Duodenal mucosa (tissue), 2 donors: ENCODE data around the gene IL1RAPL2.

Experiments
- H3K27ac ChIP-seq: one replicate; pipeline ENCODE4 v1.7.0; 2013; ENCODE audit warnings: low read depth, low read length
- H3K27me3 ChIP-seq, 2 donors: one replicate each; pipeline ENCODE4 v1.7.0; 2013; ENCODE audit warnings: low read length in 2 of 2, control low read depth in 1 of 2; ENCODE audit not compliant: insufficient read depth in 2 of 2, control insufficient read depth in 1 of 2
- H3K36me3 ChIP-seq, 2 donors: one replicate each; pipeline ENCODE4 v1.7.0; 2013; ENCODE audit warnings: low read length in 2 of 2, control low read depth in 1 of 2; ENCODE audit not compliant: insufficient read depth in 2 of 2, control insufficient read depth in 1 of 2
- H3K4me1 ChIP-seq, 2 donors: one replicate each; pipeline ENCODE4 v1.7.0; 2013; ENCODE audit warnings: low read length in 2 of 2, control low read depth in 1 of 2; ENCODE audit not compliant: insufficient read depth in 2 of 2, control insufficient read depth in 1 of 2
- H3K4me3 ChIP-seq, 2 donors: one replicate each; pipeline ENCODE4 v1.7.0; 2013; ENCODE audit warnings: low read length in 2 of 2, low read depth in 1 of 2
- H3K9ac ChIP-seq, 2 donors: one replicate each; pipeline ENCODE4 v1.7.0; 2013; ENCODE audit warnings: low read length in 2 of 2, low read depth in 1 of 2
- H3K9me3 ChIP-seq, 2 donors: one replicate each; pipeline ENCODE4 v1.7.0; 2013; ENCODE audit warnings: low read length in 2 of 2, control low read depth in 1 of 2; ENCODE audit not compliant: control insufficient read depth in 1 of 2

The IL1RAPL2 gene

DNA sequence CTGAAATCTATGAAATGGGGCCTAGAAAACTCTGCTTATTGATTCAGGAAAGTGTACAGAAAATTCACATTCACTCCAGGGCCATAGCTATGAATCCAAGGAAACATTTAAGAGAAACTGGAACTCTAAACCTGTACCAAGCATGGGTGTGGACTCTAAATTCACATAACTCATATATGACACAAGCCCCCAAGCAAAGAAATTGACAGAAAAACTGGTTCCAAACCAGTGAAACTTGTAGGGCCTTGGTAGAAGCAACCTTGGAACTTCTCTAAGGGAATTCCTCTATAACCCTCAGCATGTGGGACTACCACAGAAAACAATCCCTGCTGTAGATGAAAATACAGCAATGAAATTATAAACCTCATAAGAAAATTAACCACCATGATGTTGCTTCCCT, 1149.7 kb downstream of the IL1RAPL2 start:
- no peaks in the 10 kb centered on the region for H3K4me1 ChIP-seq
- H3K4me3 ChIP-seq, result no peak overlapping the region
- H3K27ac ChIP-seq, result no peak overlapping the region
- H3K36me3 ChIP-seq, result no peaks in the 10 kb centered on the region
- no peaks in the 10 kb centered on the region for H3K9me3 ChIP-seq
- H3K9ac ChIP-seq, result no peak overlapping the region
- H3K27me3 ChIP-seq, result no peaks in the 10 kb centered on the region

GRCh38 chrX:105723966-105724735, 1158.2 kb downstream of the IL1RAPL2 start:
- no peaks in the 10 kb centered on the region for H3K36me3 ChIP-seq
- no peaks in the 10 kb centered on the region for H3K27me3 ChIP-seq
- H3K9me3 ChIP-seq, result no peaks in the 10 kb centered on the region
- no peaks in the 10 kb centered on the region for H3K4me1 ChIP-seq
- no peak overlapping the region for H3K27ac ChIP-seq
- H3K9ac ChIP-seq, result no peak overlapping the region
- no peak overlapping the region for H3K4me3 ChIP-seq

DNA sequence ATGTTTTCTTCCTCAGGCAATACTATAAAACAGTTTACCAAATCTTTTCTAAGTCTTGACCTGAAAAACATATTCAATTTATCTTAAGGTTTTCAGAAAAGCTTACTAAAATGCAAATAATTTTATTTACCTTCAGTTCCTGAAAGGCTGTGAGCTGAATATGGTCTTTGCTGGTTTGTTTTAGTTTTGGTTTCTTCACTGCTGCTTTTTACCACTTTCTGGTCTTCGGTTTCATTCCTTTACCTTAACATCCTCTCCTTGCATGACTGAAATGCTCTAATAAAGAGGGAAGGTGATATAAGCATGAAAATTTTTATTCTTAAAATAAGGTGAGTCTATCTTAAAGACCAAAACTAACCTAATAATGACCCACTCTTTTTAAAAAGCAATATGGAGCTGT, 1159.2 kb downstream of the IL1RAPL2 start:
- H3K9ac ChIP-seq, result no peak overlapping the region
- no peaks in the 10 kb centered on the region for H3K4me1 ChIP-seq
- H3K4me3 ChIP-seq, result no peak overlapping the region
- H3K9me3 ChIP-seq, result no peaks in the 10 kb centered on the region
- no peaks in the 10 kb centered on the region for H3K36me3 ChIP-seq
- no peak overlapping the region for H3K27ac ChIP-seq
- H3K27me3 ChIP-seq, result no peaks in the 10 kb centered on the region

DNA sequence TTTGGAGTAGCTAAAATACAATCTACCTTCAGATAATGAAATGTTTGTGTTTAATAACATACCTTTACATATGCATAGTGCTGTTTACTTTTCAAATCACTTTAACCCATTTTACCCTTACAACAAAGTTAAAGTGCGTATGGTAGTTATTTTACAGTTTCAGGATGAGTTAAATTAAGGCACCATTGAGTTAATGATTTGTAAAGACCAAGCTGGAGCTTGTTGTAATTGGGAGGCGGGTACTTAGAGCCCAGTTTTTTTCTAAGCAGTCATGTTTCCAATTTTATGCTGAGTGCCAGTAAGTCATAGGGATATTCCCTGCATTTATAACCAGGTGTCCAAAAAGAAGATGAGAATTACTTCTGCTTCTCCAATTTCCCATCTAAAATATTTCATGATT, 1172.2 kb downstream of the IL1RAPL2 start:
- Histone ChIP-seq H3K27ac (no peak overlapping the region), H3K9ac (no peak overlapping the region), H3K9me3 (no peaks in the 10 kb centered on the region), H3K27me3 (no peaks in the 10 kb centered on the region), H3K36me3 (no peaks in the 10 kb centered on the region), H3K4me1 (no peaks in the 10 kb centered on the region), H3K4me3 (no peak overlapping the region)

GRCh38 chrX:105744291-105744690, 1178.3 kb downstream of the IL1RAPL2 start:
- Histone ChIP-seq H3K9ac (no peak overlapping the region), H3K9me3 (no peaks in the 10 kb centered on the region), H3K4me1 (no peaks in the 10 kb centered on the region), H3K4me3 (no peak overlapping the region), H3K27me3 (no peaks in the 10 kb centered on the region), H3K36me3 (no peaks in the 10 kb centered on the region), H3K27ac (no peak overlapping the region)

- H3K27ac ChIP-seq, result no peak overlapping the region
- H3K36me3 ChIP-seq, result no peaks in the 10 kb centered on the region
- no peak overlapping the region for H3K4me3 ChIP-seq
- no peaks in the 10 kb centered on the region for H3K27me3 ChIP-seq
- no peak overlapping the region for H3K9ac ChIP-seq
- H3K4me1 ChIP-seq, result no peaks in the 10 kb centered on the region
- no peaks in the 10 kb centered on the region for H3K9me3 ChIP-seq
Observed at GRCh38 chrX:105744946-105745345, 1178.9 kb downstream of the IL1RAPL2 start.

- H3K36me3 ChIP-seq, result no peaks in the 10 kb centered on the region
- H3K9ac ChIP-seq, result no peak overlapping the region
- no peak overlapping the region for H3K4me3 ChIP-seq
- no peaks in the 10 kb centered on the region for H3K4me1 ChIP-seq
- H3K27ac ChIP-seq, result no peak overlapping the region
- H3K27me3 ChIP-seq, result no peaks in the 10 kb centered on the region
- no peaks in the 10 kb centered on the region for H3K9me3 ChIP-seq
Observed at GRCh38 chrX:105745863-105746262, 1179.9 kb downstream of the IL1RAPL2 start.

DNA sequence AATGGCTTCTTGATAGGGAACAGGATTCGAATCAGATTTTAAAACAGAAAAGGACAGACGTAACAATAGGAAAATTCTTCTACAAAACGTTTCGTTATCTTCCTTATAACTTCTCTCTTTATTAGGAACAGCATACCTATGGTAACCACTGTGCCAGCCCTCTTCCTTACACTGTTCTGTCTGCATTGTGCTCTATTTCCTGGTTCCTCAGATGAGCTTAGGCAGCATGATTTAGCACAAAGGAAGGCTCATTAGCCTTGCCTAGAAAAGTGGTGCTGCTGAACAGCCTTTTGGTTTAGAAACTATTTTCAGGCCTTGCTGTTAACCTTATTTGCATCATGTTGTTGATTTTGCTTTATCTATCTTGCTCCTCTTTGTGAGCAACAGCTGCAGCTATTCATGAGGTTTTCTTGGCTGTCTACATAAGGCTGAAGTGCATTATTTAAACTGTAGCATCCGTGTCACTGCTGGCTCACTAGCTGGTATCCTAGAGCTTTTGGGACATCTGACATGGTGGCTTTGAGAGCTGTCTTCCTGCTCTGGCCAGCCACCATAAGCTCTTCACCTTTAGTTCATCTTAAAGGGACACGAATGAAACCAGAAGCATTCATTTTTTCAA, 1186.4 kb downstream of the IL1RAPL2 start:
- Histone ChIP-seq H3K36me3 (no peaks in the 10 kb centered on the region), H3K27me3 (no peaks in the 10 kb centered on the region), H3K27ac (no peak overlapping the region), H3K9me3 (no peaks in the 10 kb centered on the region), H3K9ac (no peak overlapping the region), H3K4me1 (no peaks in the 10 kb centered on the region), H3K4me3 (no peak overlapping the region)

- Histone ChIP-seq H3K4me1 (no peaks in the 10 kb centered on the region), H3K36me3 (no peaks in the 10 kb centered on the region), H3K9me3 (no peaks in the 10 kb centered on the region), H3K4me3 (no peak overlapping the region), H3K9ac (no peak overlapping the region), H3K27me3 (no peaks in the 10 kb centered on the region), H3K27ac (no peak overlapping the region)
Observed at GRCh38 chrX:105753411-105753810, 1187.4 kb downstream of the IL1RAPL2 start.

- no peaks in the 10 kb centered on the region for H3K27me3 ChIP-seq
- H3K4me1 ChIP-seq, result no peaks in the 10 kb centered on the region
- no peak overlapping the region for H3K27ac ChIP-seq
- no peaks in the 10 kb centered on the region for H3K36me3 ChIP-seq
- no peak overlapping the region for H3K9ac ChIP-seq
- no peak overlapping the region for H3K4me3 ChIP-seq
- H3K9me3 ChIP-seq, result no peaks in the 10 kb centered on the region
Observed at GRCh38 chrX:105754286-105754964, 1188.4 kb downstream of the IL1RAPL2 start.
